GM18519 (cell line): ENCODE measurements around the gene LZTS2.
"Not testable (repeated sequence)": the region's sequence is repeated elsewhere in the genome, so short reads cannot be mapped to it uniquely, and the experiment has no call there.

Experiments used
- ATAC-seq: cut with Tn5 transposase; IDR thresholded peaks from one replicate; pipeline ENCODE4 v1.9.1; 2021; ENCODE audit warnings: mild to moderate bottlenecking, moderate library complexity; ENCODE audit not compliant: unreplicated experiment, low FRiP score

LZTS2 gene

DNA sequence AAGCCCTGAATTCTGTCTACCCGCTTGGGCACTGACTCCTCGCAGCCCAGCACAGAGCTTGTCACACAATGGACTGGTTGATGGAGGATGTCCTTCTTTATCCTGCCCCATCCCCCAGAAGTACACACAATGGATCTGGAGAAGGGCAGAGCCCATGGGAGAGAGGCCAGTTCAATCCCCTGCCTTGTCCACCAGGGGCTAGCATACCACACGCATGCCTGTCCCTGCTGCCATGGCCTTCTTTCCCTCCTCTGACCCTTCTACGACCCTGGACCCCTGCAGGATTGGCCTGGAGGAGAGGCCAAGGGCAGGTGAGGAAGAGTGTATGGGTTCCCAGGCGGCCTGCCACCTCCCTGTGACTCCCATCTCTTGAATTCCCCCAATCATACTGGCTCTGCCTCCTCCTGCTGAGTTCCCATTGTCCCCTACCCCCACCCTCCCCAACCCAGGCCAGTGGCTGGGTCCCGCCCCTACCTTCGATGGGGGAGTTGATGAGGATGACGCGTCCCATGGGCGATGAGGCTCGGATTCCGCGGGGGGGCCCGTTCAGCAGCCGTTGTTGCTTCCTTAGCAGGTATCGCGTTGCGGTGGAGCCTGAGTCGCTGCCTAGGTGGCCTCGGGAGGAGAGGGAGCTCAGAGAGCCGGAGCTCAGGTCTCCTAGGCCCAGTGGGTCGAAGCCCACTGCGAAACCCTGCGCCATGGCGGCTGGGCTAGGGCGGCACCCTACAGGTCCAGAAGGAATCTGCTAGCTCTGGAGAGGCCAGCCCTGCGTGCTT lies 30.1 kb downstream of the LZTS2 start:
- ATAC-seq: no peak

DNA sequence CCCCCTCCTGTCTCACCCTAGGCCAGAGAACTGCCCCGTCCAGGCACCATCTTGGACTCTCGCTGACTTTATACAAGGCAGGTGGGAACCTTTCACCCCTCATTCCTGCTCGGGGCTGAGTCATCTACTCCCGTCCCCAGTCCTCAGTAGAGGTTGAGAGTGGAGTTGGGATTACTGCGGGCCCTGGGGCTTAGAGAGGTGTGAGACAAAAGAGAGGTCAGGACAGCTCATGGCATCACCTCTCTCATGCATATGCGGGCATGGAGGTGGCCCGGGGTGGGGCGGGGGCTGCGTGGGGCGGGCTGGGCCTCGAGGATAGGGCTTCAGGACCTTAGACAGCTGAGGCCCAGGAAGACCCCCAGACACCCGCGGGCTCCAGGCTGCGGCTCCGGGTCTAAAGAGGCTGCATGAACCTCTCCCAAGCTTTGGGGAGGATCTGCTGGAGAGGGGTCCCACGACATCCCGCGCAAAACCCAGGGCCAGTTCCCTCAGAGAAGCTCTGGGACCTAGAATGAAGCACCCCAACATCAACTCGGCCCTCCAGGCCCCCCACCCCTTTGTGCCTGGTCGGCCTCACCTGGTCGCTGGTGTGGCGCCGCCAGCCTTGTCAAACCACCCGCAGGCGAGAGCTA lies 31.0 kb downstream of the LZTS2 start:
- no peak for ATAC-seq

DNA sequence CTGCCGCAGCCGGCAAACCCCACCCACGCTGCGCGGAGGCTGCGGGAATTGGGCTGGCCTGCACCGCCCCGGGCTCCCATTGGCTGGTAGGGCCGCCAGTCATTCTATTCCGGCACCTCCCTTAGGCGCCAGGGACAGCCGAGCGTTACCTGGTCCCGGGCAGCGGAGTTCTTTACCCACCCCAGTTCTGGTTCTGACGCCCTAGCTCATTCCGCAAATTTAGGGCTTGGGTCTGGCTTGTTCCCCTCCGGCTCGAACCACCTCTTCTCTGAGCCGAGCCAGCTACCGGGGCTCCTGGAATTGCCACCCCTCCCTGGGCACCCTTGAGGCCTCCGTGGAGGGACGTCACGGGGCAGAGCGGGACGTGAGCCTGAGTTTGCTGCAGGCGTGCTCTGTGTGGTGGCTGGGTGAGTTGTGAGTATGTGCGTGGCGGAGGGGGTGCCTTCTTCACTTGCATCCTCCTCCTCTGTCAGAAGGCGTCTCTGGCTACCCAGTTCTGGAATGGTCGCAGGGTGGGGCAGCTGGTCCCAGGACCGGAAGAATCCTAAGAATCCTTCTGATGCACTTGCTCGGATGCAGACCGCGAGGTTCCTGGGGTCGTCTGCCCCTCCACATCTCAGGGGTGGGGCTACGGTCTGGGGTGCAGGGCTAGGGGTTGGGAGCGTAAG lies 31.7 kb downstream of the LZTS2 start, which contains the start of the genes PDZD7 and SFXN3:
TSS of gene PDZD7 (minus strand) at position 2 of the 668 bp plus-strand sequence. CDS start 910 bp downstream, outside the sequence.
TSS of gene SFXN3 (plus strand) at position 107 of the 668 bp plus-strand sequence. CDS start 3,461 bp downstream, outside the sequence.
- ATAC-seq: peak; percentile 63

DNA sequence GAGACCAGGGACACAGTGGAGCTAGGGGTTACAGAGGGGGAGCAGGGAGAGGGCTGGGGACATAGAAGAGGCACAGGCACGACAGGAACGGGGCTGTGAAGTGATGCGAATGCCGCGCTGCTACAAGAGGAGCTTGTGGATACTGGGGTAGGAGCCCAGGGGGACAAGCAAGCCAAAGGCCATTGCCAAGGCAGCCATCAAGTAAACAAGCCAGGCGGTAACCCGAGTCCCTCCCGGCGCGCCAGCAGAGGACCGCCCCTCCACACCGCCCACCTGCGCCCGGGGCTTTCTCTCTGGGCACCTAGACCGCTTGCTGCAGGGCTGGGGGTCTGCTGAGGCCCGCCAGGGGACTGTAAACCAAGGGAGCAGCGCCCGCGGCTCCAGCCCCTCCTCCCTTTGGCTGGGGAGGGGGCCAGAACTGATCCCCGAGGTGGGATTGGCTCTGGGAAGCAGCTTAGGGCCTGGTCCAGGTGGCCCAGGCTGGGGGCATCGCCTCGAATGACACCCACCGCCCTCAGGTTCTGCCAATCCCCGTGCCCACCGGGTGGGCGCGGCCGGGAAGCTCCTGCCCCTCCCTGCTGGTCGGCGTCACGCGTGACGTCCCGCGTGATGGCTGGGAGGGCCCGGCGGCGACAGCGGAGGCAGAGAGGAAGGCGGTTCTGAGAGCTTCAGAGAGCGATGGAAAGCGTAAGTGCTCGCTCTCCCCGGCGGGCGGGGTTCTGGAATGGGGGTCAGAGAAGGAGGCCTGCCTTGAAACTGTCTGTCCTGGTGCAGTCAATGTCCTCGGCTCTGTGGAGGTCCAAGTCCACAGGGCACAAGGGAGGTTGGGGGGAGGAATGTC lies 32.4 kb downstream of the LZTS2 start:
- no peak for ATAC-seq

DNA sequence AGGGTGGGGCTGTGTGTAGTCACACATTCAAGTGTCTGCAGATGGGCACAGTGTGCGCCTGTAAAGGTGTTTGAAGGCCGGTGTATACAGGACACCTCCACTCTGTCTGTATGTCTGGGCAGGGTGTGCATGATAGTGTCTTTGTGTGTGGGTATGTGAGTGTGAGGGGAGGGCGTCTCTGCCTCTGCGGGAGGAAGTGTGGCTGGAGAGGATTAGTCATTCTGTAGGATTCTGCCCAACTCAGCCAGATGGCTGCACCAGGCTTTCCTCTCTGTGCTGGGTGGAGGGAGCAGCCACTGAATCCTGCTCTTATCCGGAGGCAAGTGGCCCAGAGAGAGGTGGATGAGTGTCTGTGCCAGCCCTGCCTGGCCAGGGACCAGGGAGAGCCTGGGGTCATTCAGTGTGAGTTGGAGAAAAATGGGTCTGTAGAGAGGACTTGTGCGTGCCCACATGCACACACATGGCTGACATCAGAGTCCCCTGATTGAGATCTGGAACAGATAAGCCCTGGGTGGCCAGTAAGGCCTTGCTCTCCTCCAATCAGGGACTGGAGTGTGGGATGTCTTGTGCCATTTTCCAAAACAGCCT lies 33.1 kb downstream of the LZTS2 start:
- no peak for ATAC-seq

DNA sequence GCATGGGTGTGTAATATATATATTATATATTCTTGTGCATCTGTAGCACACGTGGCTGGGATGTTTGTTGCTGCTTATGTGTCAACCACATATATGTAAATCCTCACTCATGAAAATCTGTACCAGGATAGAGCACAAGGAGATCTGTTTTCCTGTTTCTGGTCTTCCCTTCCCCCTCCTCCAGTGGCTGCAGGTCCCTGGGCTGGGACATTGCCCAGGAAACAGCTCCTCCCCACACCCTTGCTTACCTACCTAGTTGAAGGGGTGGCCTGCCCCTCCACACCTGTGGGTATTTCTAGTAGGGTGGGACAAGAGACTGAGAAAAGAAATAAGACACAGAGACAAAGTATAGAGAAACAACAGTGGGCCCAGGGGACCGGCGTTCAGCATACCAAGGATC lies 33.7 kb downstream of the LZTS2 start:
- ATAC-seq: no peak

DNA sequence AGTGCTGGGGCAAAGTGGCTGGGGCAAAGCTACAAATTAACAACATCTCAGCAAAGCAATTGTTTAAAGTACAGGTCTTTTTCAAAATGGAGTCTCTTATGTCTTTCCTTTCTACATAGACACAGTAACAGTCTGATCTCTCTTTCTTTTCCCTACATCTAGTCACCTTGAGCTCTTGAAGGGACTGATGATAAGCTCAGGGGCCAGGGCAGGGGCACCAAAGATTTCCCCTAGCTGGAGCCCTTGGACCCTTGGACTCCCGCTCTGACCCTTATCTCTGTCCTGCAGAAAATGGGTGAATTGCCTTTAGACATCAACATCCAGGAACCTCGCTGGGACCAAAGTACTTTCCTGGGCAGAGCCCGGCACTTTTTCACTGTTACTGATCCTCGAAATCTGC lies 34.8 kb downstream of the LZTS2 start:
- ATAC-seq: not testable (repeated sequence)

DNA sequence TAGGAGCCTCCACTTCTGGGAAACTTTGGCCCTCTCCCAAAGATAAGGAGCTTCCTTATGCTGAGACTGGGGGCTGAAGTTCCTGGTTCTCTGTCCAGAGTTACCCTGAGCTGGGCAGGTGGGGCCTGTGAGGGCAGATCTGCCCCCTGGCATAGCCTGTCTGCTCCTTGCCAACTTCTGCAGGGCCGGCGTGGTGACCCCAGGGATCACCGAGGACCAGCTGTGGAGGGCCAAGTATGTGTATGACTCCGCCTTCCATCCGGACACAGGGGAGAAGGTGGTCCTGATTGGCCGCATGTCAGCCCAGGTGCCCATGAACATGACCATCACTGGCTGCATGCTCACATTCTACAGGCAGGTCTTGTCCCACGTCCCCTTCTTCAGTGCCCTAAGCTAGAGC lies 35.7 kb downstream of the LZTS2 start:
- no peak for ATAC-seq

DNA sequence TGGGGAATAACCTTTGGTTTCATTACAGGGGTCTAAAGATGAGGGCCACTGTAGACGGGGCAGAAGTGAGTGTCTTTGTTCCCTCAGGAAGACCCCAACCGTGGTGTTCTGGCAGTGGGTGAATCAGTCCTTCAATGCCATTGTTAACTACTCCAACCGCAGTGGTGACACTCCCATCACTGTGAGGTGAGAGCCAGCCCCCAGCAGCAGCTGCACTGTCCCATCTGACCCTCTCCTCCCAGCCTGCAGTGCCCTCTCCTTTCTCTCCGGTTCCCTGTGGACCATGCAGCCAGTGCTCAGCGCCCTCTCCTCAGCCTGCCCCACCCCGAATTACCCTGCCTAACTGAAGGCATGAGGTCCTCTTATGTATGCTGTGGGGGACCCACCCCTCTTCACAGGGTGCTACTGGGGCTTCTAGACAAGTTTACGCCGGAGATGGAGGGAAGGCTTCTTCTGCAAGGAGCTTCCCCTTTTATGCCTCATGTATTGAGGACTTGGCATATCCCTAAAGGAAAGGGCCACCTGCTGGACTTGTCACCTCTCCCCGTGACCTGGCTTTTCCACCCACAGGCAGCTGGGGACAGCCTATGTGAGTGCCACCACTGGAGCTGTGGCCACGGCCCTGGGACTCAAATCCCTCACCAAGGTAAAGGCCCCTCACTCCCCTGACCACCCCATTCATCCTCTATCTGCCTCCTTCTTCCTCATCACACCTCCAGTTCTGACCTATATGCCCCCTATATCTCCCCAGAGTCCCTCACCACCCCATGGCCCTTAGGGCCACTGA lies 36.5 kb downstream of the LZTS2 start:
- no peak for ATAC-seq

DNA sequence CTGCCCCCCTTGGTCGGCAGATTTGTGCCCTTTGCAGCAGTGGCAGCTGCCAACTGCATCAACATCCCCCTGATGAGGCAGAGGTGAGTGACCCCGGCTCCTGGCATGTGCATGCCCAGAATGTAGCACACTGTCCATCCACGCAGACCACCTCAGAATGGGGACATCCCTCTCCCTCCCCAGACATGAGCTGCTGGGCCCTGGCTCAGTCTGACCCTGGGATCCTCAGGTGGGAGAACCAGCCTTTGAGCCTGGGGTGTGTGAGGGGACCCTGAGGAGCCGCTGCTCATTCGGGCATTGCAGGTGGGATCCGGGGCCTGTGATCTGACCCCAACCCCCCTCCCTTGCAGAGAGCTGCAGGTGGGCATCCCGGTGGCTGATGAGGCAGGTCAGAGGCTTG lies 37.1 kb downstream of the LZTS2 start:
- ATAC-seq: no peak

DNA sequence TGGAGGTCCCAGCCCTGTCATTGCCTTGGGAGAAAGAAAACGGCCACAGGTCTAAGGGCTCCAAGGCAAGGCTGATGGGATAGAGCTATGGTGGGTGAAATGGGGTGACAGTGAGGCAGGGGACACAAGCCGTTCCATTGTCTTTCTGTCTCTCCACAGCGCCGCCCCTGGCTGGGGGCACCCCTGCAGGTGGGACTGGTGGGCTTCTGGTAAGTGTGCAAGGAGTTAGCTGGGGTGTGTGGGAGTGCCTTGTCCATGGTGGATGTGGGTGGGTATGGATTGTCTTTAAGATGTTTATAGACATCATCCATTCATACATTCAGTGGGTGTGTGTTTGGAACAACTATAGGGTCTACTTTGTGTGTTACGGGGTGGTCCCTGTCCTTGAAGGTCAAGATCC lies 38.9 kb downstream of the LZTS2 start:
- no peak for ATAC-seq

DNA sequence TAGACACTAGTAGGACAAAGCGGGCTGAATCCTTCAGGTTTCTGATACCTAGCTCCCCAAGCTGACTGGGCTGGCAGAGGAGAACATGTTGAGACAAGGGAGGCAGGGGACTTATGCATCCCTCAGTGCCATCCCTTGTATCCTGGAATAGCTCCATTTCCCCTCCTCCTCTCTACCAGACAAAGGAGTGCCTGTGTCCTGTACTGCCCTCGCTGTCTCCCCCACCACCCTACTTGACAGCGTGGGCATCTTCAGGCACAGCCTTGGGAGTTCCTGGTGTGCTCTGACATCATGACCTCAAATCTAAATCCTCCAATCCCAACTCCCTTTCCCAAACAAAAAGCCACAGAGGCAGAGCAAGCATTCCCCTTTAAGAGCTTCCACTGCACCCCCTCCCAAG lies 40.5 kb downstream of the LZTS2 start:
- ATAC-seq: no peak

DNA sequence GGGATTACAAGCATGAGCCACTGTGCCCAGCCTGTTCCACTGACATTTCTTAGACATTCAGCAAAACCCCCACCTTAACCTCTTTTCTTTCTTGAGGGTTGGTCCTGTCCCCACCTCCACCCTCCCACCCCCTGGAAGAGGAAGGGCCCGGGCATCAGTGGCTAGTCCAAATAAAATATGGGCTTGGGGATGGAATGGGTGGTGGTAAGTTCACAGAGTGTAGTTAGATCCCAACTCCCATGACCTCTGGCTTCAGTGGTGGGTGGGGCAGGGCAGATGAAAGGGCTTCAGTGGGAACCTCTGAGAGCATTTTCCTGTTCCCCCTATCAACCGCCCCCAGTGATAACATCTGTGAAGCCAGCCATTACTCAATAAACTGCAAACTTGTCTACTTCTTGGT lies 41.2 kb downstream of the LZTS2 start:
- ATAC-seq: no peak

DNA sequence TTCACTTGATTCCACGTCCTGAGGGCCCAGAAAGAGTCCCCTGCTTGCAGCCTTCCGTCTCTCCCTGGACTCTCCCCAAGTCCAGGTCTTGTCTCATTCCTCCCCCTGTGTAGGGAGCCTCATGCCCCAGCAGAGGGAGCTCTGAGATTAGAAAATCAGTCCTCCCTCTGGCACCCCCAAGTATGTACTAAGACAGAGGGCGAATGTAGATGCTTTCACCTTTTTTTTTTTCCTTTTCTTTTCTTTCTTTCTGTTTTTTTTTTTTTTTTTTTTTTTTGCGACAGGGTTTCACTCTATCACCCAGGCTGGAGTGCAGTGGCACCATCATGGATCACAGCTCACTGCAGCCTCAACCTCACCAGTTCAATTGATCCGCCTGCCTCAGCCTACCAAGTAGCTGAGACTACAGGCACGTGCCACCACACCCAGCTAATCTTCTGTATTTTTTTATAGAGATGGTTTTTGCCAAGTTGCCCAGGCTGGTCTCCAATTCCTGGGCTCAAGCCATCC lies 41.7 kb downstream of the LZTS2 start:
- ATAC-seq: no peak

DNA sequence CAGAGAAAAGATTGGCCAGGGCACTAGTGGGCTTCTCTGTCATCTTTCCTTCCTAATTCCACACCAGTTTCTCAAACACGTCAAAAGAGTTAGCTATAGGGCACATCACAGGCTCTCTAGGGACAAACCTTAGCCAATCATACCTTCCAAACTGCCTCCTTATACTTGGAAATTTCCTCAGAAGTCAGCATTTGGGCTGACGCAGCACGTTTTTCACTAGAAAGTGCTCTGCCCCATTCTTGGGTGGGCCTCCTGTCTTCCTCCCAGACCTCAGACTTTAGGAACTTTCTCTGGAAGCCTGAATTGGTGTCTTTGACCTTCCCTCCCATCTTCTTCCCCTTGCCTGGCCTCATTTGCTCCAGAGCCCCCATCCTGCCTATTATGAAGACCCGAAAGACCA lies 42.5 kb downstream of the LZTS2 start:
- no peak for ATAC-seq

DNA sequence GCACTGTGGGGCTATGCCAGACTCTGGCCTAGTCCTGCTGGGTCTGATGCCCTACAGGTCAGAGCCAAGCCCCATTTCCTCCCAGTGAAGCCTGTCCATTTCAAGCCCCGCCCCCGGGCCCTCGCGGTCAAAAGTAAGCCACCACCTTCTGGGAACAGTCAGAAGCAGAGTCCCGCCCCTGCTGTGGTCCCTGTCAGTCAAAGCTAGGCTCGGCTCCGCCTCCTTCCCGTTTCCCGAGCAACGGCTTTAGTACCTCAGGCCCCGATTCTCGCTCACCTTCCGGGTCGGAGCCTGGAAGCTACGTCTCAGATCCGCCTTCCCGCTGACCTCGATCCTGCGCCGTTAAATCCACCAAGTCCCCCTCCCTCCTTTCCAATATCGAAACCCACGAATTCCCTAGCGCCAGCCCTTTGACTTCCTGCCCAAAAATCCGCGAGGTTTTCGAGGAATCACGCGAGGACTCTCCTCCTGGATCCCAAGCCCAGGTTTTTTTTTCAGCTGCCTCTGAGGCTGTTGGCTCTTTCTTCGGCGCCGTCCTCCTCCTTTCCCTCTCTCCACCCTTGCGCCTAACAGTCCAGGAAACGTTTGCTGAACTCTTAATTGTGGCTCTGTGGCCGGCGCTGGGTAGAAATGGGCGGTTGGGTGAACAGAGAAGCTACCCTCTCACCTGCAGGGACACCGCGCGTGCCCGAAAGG lies 43.2 kb downstream of the LZTS2 start:
- peak; percentile 82 for ATAC-seq

DNA sequence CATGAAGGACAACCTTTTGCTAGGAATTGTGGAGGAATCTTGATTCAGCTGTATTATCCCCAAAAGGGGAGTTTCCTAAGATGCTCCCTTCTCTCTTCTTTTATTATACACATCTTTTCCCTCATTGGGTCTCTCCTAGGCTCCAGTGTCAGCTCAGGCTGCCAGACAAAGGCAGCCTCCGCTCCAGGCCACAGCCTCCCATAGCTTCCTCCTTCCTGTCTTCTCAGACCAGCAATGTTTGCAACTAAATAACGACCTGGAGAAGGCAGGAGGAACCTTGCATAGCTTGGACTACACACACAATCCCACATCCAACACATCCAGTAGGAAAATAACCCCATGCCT lies 43.7 kb downstream of the LZTS2 start:
- no peak for ATAC-seq

DNA sequence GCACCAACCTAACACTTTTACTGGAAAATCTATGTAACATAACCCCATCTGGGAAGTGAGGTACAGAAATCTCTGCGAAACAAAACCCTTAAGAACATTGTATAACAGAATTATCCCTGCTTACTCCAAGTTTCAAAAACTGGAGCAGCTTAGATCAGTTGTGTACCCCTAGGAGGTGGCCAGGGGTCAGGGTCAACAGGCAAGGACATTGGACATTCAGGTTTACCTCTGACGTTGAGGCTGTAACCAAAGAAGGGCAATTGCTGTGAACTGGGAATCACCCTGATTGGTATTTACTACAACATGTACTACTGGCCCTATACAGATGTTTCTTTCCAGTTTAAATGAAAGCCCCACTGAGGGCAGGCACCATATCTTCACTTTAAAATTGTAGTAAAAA lies 44.5 kb downstream of the LZTS2 start:
- no peak for ATAC-seq
